Mononuclear cell (primary cell): ENCODE results near the gene PIAS3. TPM values are rescaled to one million over a fixed set of nuclear protein-coding genes. Genes with fewer than 3 reads are reported as not detected.
"Not testable (repeated sequence)": the region's sequence is repeated elsewhere in the genome, so short reads cannot be mapped to it uniquely, and the experiment has no call there.

Experiments used
- H3K27me3 ChIP-seq: 2 replicates; pipeline ENCODE4 v1.6.0; 2011; ENCODE audit warnings: low read length, control low read depth; ENCODE audit not compliant: insufficient read depth
- H3K4me1 ChIP-seq: 2 replicates; pipeline ENCODE4 v1.5.1; 2011; ENCODE audit warnings: mild to moderate bottlenecking, low read length, control low read depth; ENCODE audit not compliant: insufficient read depth
- H3K4me3 ChIP-seq: 2 replicates; pipeline ENCODE4 v1.5.1; 2011; ENCODE audit warnings: mild to moderate bottlenecking, low read length, moderate library complexity
- H3K9me3 ChIP-seq: 2 replicates; pipeline ENCODE4 v1.5.1; 2011; ENCODE audit warnings: low read depth, mild to moderate bottlenecking, control low read depth, low read length
- total RNA-seq: library from RNA; depleted of rRNA; stranded (reverse); fragments of >200 nt; gene quantifications from one replicate; pipeline ENCODE4 v1.2.3, GENCODE V29; 2012

PIAS3 gene
- total RNA-seq, 1 donor, result 8.0 TPM

DNA sequence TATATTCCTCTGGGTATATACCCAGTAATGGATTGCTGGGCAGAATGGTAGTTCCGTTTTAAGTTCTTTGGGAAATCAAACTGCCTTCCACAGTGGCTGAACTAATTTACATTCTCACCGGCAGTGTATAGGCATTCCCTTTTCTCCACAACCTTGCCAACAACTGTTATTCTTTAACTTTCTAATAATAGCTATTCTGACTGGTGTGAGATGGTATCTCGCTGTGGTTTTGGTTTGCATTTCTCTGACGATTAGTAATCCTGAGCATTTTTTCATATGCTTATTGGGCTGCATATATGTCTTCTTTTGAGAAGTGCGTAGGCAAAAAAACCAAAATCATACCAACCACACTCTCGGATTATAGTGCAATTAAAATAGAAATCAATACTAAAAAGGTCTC is 40.8 kb downstream of the PIAS3 start:
- H3K9me3 ChIP-seq, H3K4me3 ChIP-seq, H3K27me3 ChIP-seq, H3K4me1 ChIP-seq: not testable (repeated sequence)

GRCh38 chr1:145812977-145813810 is 45.7 kb downstream of the PIAS3 start:
- not testable (repeated sequence) for H3K4me3 ChIP-seq, H3K27me3 ChIP-seq, H3K4me1 ChIP-seq, H3K9me3 ChIP-seq

DNA sequence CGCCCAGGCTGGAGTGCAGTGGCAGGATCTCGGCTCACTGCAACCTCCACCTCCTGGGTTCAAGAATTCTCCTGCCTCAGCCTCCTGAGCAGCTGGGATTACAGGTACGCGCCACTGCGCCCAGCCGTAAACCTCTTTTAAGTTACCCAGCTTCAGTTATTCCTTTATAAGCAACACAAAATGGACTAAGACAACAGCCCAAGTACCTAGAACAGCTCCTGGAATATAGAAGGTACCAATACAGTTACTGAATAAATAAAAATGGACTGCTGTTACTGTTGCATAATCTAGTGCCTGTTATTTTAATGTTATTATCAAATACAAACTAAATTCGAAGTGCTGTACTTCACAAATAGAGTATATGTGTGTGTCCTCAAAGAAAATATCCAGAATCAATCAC is 52.0 kb downstream of the PIAS3 start:
- no peaks in the 10 kb centered on the region for H3K4me1 ChIP-seq
- H3K4me3 ChIP-seq, result no peak overlapping the region
- H3K9me3 ChIP-seq, result no peaks in the 10 kb centered on the region
- no peaks in the 10 kb centered on the region for H3K27me3 ChIP-seq

GRCh38 chr1:145806408-145806807 is 52.5 kb downstream of the PIAS3 start:
- Histone ChIP-seq H3K4me1 (no peaks in the 10 kb centered on the region), H3K27me3 (no peaks in the 10 kb centered on the region), H3K9me3 (no peaks in the 10 kb centered on the region), H3K4me3 (no peak overlapping the region)

DNA sequence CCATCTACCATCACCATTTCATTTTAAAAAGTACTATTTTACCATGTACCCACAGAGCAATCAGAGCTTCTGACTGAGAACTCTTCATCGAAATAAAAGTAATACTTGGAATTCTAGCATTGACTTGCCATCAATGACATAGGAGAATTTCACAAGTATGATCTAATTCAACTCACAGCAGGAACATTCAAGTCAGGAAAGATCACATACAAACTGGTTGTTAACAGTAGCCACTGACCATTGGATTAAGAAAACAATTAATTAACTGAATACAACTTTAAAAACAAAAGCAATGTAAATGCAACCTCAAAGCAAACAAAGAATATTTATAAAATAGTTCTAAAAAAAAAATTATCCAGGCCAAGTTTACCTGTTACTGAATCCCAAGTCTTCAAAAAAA is 53.8 kb downstream of the PIAS3 start:
- no peaks in the 10 kb centered on the region for H3K4me1 ChIP-seq
- no peak overlapping the region for H3K4me3 ChIP-seq
- no peaks in the 10 kb centered on the region for H3K9me3 ChIP-seq
- H3K27me3 ChIP-seq, result no peaks in the 10 kb centered on the region

DNA sequence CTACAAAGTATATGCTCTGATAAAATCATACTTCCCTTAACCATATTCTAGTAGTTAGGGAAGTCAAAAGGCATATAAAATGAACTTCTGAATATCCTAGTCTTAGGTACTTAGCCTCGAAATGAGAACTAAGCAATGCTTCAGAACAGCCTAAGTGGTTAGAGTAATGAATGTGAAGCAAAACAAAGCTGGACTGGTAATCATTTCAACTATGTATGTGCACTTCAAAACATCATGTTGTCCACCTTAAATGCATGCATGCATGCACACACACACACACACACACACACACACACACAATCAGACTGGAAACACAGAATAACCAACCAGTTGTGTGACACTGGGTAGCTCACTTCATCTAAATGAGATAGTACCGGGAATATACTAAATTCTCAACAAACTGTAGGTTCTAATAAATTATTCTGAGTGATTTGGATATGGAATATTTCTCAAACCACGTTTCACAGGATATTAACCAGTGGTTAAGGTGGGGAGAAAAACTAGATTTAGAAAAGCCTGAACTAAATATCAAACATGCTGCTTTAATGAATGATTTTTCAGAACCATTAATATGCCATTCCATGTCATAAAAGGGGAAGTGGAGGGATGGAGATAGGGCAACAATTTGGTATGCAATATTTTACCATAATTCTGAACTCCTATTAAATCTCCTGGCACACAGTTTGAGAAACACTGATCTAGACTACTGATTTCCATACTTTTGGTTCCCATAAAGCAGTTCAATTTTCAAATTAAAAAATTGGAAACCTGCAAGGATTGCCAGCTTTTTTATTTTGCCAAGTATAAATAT is 54.4 kb downstream of the PIAS3 start:
- no peak overlapping the region for H3K4me3 ChIP-seq
- H3K4me1 ChIP-seq, result no peaks in the 10 kb centered on the region
- no peaks in the 10 kb centered on the region for H3K27me3 ChIP-seq
- no peaks in the 10 kb centered on the region for H3K9me3 ChIP-seq

- Histone ChIP-seq H3K9me3 (peaks cover 30% of the 10 kb centered on the region), H3K27me3 (no peaks in the 10 kb centered on the region), H3K4me1 (no peaks in the 10 kb centered on the region), H3K4me3 (no peak overlapping the region)
Observed at GRCh38 chr1:145799806-145800205, 59.1 kb downstream of the PIAS3 start.

Other genes with a start within 250 kb of the PIAS3 start
- gene PDZK1, start 151.7 kb downstream of the PIAS3 start, total RNA-seq, result 0.10 TPM
- gene CD160, start 139.6 kb downstream of the PIAS3 start, total RNA-seq, result 9.0 TPM
- 16.4 TPM for gene RNF115, start 35.0 kb downstream of the PIAS3 start, total RNA-seq
- 29.9 TPM for gene POLR3C, start 34.9 kb downstream of the PIAS3 start, total RNA-seq
- 1.2 TPM for gene NUDT17, start 13.5 kb downstream of the PIAS3 start, total RNA-seq
- not detected for gene ANKRD35, start 26.8 kb upstream of the PIAS3 start, total RNA-seq
- 0.21 TPM for gene ITGA10, start 51.0 kb upstream of the PIAS3 start, total RNA-seq
- gene PEX11B, start 59.6 kb upstream of the PIAS3 start, total RNA-seq, result 6.1 TPM
- gene RBM8A, start 68.4 kb upstream of the PIAS3 start, total RNA-seq, result 98.2 TPM
- 15.1 TPM for gene LIX1L, start 98.9 kb upstream of the PIAS3 start, total RNA-seq
- gene ANKRD34A, start 105.5 kb upstream of the PIAS3 start, total RNA-seq, result 0.42 TPM
- 12.7 TPM for gene POLR3GL, start 105.6 kb upstream of the PIAS3 start, total RNA-seq
- gene TXNIP, start 137.5 kb upstream of the PIAS3 start, total RNA-seq, result 2,317 TPM
- not detected for gene HJV, start 162.7 kb upstream of the PIAS3 start, total RNA-seq